HepG2 (cell line): ENCODE measurements around the gene UBE2G2. TPM values are rescaled to one million over a fixed set of nuclear protein-coding genes. Genes with fewer than 3 reads are reported as not detected.

Experiments
- ATAC-seq: fragments of 200-7000 bp; cut with Tn5 transposase; 3 replicates; pipeline ENCODE4 v1.9.1; 2020; ENCODE audit warnings: mild to moderate bottlenecking, moderate library complexity
- BruUV-seq: library from RNA; stranded (reverse); fragments of 400-500 nt; replicated peaks from 2 replicates; lab custom pipeline; 2021; lab: Mats Ljungman, UMichigan
- CTCF ChIA-PET: fragments of 300-600 bp; formaldehyde crosslinking; extraction: SDS; loops from one replicate; lab custom pipeline; 2021; ENCODE audit warnings: low total read pairs, inconsistent platforms, low intra/inter-chr PET ratio; lab: Yijun Ruan, JAX
- POLR2A ChIA-PET: fragments of 350-600 bp; sonication (Branson Sonifier 250); formaldehyde crosslinking; loops from one replicate; lab custom pipeline; 2020; ENCODE audit warnings: antibody characterized with exemption, inconsistent platforms; lab: Yijun Ruan, JAX
- DNase-seq: peaks from one replicate; pipeline ENCODE4 v3.0.0-alpha.2; 2015; ENCODE audit warnings: low spot score
- FAIRE-seq: peaks from 3 replicates; lab custom pipeline; 2011; peaks lifted over from hg19 to GRCh38; lab: Jason Lieb, UNC
- H2AFZ ChIP-seq: one replicate; pipeline ENCODE4 v1.6.1; 2011; ENCODE audit warnings: low read length, inconsistent platforms
- H3K27ac ChIP-seq: fragments of 300-600 bp; 3 replicates; pipeline ENCODE4 v1.8.0; 2011; ENCODE audit warnings: mixed run types, mild to moderate bottlenecking, mixed read lengths, low read length, inconsistent platforms; ENCODE audit not compliant: insufficient read depth; ENCODE audit errors: extremely low read length
- H3K27me3 ChIP-seq, 2 experiments: fragments of 200-600 bp in 1 of 2; 2 replicates in 1 of 2; 3 replicates in 1 of 2; pipeline versions ENCODE4 v1.6.0 to v1.8.0; 2011; ENCODE audit warnings: low read length in 2 of 2, mild to moderate bottlenecking in 2 of 2, moderate library complexity in 2 of 2, inconsistent platforms in 1 of 2; ENCODE audit not compliant: insufficient read depth in 2 of 2, control insufficient read depth in 1 of 2
- H3K36me3 ChIP-seq, 2 experiments: fragments of 200-600 bp in 1 of 2; replicated peaks in 1 of 2; 2 replicates in 1 of 2; 3 replicates in 1 of 2; pipeline versions ENCODE4 v1.5.1 to v1.8.0; 2011; ENCODE audit warnings: low read length in 2 of 2, inconsistent platforms in 1 of 2; ENCODE audit not compliant: insufficient read depth in 2 of 2, control insufficient read depth in 1 of 2
- H3K4me1 ChIP-seq: 2 replicates; pipeline ENCODE4 v1.5.1; 2012; ENCODE audit warnings: low read length, inconsistent platforms; ENCODE audit not compliant: insufficient read depth
- H3K4me2 ChIP-seq: 2 replicates; pipeline ENCODE4 v1.6.0; 2011; ENCODE audit warnings: low read depth, low read length, inconsistent platforms
- H3K4me3 ChIP-seq, 3 experiments: fragments of 200-600 bp in 1 of 3; sonication (generic), shearing (Covaris generic) in 1 of 3; replicated peaks in 1 of 3; 2 replicates each; pipeline ENCODE4 v1.5.1; 2011 to 2016; ENCODE audit warnings: low read length in 3 of 3, inconsistent platforms in 2 of 3, low read depth in 2 of 3, mild to moderate bottlenecking in 2 of 3, control low read depth in 1 of 3, mixed read lengths in 1 of 3; ENCODE audit not compliant: insufficient read depth in 1 of 3
- H3K79me2 ChIP-seq: one replicate; pipeline ENCODE4 v1.6.1; 2011; ENCODE audit warnings: low read length, inconsistent platforms; ENCODE audit not compliant: insufficient read depth
- H3K9ac ChIP-seq: 2 replicates; pipeline ENCODE4 v1.6.0; 2011; ENCODE audit warnings: mild to moderate bottlenecking, low read depth, low read length, inconsistent platforms; ENCODE audit not compliant: insufficient read depth
- H3K9me3 ChIP-seq: 2 replicates; pipeline ENCODE4 v1.5.1; 2012; ENCODE audit warnings: mild to moderate bottlenecking, low read length
- H4K20me1 ChIP-seq: 2 replicates; pipeline ENCODE4 v1.6.0; 2011; ENCODE audit warnings: inconsistent platforms, mild to moderate bottlenecking, low read length, moderate library complexity; ENCODE audit not compliant: insufficient read depth
- NBN ChIP-seq: fragments of 450-650 bp; conservative IDR thresholded peaks from 2 replicates; pipeline ENCODE4 v1.6.1; 2017
- NCOA2 ChIP-seq: sonication (generic); formaldehyde crosslinking; IDR thresholded peaks from 2 replicates; pipeline ENCODE4 v1.8.0; 2022; ENCODE audit warnings: inconsistent platforms
- SOX13 ChIP-seq, 3 experiments: fragments of 450-650 bp in 1 of 3; sonication (generic) in 1 of 3; formaldehyde crosslinking in 1 of 3; IDR thresholded peaks in 2 of 3; conservative IDR thresholded peaks in 1 of 3; 2 replicates each; pipeline versions ENCODE4 v1.5.0 to v1.6.1; 2016 to 2020; ENCODE audit warnings: antibody characterized with exemption in 1 of 3, mild to moderate bottlenecking in 1 of 3, missing compliant biosample characterization in 1 of 3, missing genetic modification reagents in 1 of 3, moderate library complexity in 1 of 3
- ZMAT3 ChIP-seq: sonication (generic); formaldehyde crosslinking; conservative IDR thresholded peaks from 2 replicates; pipeline ENCODE4 v1.7.0; 2021; ENCODE audit warnings: missing genetic modification reagents
- ZNF747 ChIP-seq: sonication (generic); formaldehyde crosslinking; IDR thresholded peaks from 2 replicates; pipeline ENCODE4 v1.8.1; 2023; ENCODE audit warnings: missing genetic modification reagents, mild to moderate bottlenecking, borderline replicate concordance
- WGBS: methylation state at CpG from one replicate; pipeline ENCODE4 v1.1.6; 2017; ENCODE audit warnings: low lambda C conversion rate; 5-methylcytosine and 5-hydroxymethylcytosine counted together
- in situ Hi-C: cut with HindIII; loops from 2 replicates; pipeline ENCODE4 v1.10.0; 2017; ENCODE audit warnings: low pct_unique_long_range_greater_than_20kb; ENCODE audit not compliant: extremely low pct_ligation_motif_present
- intact Hi-C: fragments of 100-400 bp; cut with micrococcal nuclease; formaldehyde crosslinking; loops from one replicate; pipeline ENCODE4 v1.10.0; 2022; ENCODE audit not compliant: unreplicated experiment
- polyA plus RNA-seq, 8 experiments: library from polyadenylated mRNA; depleted of rRNA in 3 of 8; stranded (reverse) in 7 of 8; unstranded in 1 of 8; fragments of >200 nt; fragmentation: Illumina TruSeq in 4 of 8; extraction: Trizol in 4 of 8; gene quantifications; 2 replicates each; pipeline versions ENCODE4 v1.2.1 to v1.2.3, GENCODE V29; 2011 to 2016; ENCODE audit warnings: low read depth in 4 of 8, missing spikeins in 1 of 8, mixed read lengths in 1 of 8; ENCODE audit not compliant: insufficient read depth in 1 of 8
- total RNA-seq, 5 experiments: library from RNA; depleted of rRNA; stranded (reverse); fragments of >200 nt; fragmentation: Illumina TruSeq; extraction: Trizol; gene quantifications; 2 replicates each; pipeline ENCODE4 v1.2.3, GENCODE V29; 2016; ENCODE audit warnings: low read depth in 1 of 5
- TF ChIP-seq, protein P1 (sequence below): sonication (generic); formaldehyde crosslinking; IDR thresholded peaks from 2 replicates; pipeline ENCODE4 v1.5.0; 2020; ENCODE audit warnings: mild to moderate bottlenecking, missing genetic modification reagents, borderline replicate concordance
- TF ChIP-seq, protein P2 (sequence below): sonication (generic); formaldehyde crosslinking; IDR thresholded peaks from 2 replicates; pipeline ENCODE4 v1.8.0; 2022; ENCODE audit warnings: mild to moderate bottlenecking, missing genetic modification reagents
- TF ChIP-seq, protein P3 (sequence below): IDR thresholded peaks from 2 replicates; pipeline ENCODE4 v1.6.1; 2016; ENCODE audit warnings: mild to moderate bottlenecking, missing biosample characterization, missing genetic modification reagents

Gene UBE2G2
- total and polyA plus RNA-seq, 2 of the 13 experiments (the other 11 are each of a cell fraction or from before 2014, with no cell fraction given), result 55.4 to 92.0 TPM

DNA sequence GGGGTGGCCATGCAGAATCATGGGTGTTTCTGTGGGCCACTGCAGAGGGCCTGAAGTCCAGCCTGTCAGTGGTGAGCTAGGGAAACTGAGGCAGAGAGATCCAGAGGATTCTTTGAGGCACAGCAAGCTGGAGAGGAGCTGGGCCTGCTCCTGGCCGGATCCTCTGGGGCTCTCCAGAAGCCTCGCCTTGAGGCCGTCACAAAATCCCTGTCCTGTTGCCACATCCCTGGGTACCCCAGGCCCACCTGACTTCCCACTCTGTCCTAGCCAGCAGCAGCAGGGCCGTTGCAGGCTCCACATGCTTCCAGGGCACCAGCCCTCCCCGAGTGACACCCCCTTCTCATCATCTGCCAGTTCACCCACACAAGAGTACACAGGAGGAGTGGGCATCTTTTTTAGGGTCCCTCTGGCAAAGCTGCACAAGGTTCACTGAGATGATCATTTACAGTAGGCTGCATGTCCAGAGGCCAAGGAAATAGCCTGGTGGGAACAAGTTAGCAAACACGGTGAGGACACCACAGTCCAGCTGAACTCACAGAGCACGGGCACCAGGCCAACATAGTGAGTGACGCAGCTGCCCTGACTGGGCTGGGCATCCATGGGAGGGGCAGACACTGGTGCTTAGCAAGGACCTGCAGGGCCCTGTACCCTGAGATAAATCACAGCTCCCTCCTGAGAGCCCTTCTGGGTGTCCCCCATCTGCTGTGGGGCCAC lies 65.2 kb downstream of the UBE2G2 start (continued):
- TF ChIP-seq ZNF747 (CRISPR knock-in tag), result no peak
- 0 out of 2 replicates have a peak, but pooled peaks have one; percentile 33 for TF ChIP-seq NCOA2 (CRISPR knock-in tag)
- no peak for TF ChIP-seq SOX13 (IDR thresholded peaks at IDR 0.05)
- TF ChIP-seq SOX13 (CRISPR knock-in tag; conservative IDR thresholded peaks at IDR 0.05 in 1 of 2, IDR thresholded peaks at IDR 0.05 in 1 of 2), result peak in 1 of 2 experiments; percentile 48; a peak in 1 of 4 replicates
- no peak for TF ChIP-seq NBN
- TF ChIP-seq ZMAT3 (CRISPR knock-in tag), result no peak
- TF ChIP-seq, protein P1, sequence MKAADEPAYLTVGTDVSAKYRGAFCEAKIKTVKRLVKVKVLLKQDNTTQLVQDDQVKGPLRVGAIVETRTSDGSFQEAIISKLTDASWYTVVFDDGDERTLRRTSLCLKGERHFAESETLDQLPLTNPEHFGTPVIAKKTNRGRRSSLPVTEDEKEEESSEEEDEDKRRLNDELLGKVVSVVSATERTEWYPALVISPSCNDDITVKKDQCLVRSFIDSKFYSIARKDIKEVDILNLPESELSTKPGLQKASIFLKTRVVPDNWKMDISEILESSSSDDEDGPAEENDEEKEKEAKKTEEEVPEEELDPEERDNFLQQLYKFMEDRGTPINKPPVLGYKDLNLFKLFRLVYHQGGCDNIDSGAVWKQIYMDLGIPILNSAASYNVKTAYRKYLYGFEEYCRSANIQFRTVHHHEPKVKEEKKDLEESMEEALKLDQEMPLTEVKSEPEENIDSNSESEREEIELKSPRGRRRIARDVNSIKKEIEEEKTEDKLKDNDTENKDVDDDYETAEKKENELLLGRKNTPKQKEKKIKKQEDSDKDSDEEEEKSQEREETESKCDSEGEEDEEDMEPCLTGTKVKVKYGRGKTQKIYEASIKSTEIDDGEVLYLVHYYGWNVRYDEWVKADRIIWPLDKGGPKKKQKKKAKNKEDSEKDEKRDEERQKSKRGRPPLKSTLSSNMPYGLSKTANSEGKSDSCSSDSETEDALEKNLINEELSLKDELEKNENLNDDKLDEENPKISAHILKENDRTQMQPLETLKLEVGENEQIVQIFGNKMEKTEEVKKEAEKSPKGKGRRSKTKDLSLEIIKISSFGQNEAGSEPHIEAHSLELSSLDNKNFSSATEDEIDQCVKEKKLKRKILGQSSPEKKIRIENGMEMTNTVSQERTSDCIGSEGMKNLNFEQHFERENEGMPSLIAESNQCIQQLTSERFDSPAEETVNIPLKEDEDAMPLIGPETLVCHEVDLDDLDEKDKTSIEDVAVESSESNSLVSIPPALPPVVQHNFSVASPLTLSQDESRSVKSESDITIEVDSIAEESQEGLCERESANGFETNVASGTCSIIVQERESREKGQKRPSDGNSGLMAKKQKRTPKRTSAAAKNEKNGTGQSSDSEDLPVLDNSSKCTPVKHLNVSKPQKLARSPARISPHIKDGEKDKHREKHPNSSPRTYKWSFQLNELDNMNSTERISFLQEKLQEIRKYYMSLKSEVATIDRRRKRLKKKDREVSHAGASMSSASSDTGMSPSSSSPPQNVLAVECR (CRISPR knock-in tag), result peak; percentile 19; the same call in 1 of the 2 replicates

- ChIA-PET POLR2A (no interaction called here), CTCF (no interaction called here)
- Histone ChIP-seq H3K27me3 (peaks cover 5 to 39% of the 10 kb centered on the region in 2 experiments), H3K36me3 (no peaks in the 10 kb centered on the region), H2AFZ (no peak overlapping the region), H3K4me2 (peak overlapping the region; percentile 50), H3K4me3 (0 out of 6 replicates have a peak overlapping the region, but pooled peaks of 1 of the 3 experiments have one; percentile 45), H3K4me1 (peaks cover 61% of the 10 kb centered on the region), H3K27ac (no peak overlapping the region), H3K79me2 (no peaks in the 10 kb centered on the region), H3K9me3 (no peaks in the 10 kb centered on the region), H4K20me1 (no peaks in the 10 kb centered on the region), H3K9ac (no peak overlapping the region)
- ATAC-seq (peak; percentile 22; the same call in 2 of the 3 replicates), FAIRE-seq (no peak), DNase-seq (no peak)
- no TSS peak for BruUV-seq
- TF ChIP-seq, protein P2, sequence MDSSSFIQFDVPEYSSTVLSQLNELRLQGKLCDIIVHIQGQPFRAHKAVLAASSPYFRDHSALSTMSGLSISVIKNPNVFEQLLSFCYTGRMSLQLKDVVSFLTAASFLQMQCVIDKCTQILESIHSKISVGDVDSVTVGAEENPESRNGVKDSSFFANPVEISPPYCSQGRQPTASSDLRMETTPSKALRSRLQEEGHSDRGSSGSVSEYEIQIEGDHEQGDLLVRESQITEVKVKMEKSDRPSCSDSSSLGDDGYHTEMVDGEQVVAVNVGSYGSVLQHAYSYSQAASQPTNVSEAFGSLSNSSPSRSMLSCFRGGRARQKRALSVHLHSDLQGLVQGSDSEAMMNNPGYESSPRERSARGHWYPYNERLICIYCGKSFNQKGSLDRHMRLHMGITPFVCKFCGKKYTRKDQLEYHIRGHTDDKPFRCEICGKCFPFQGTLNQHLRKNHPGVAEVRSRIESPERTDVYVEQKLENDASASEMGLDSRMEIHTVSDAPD (CRISPR knock-in tag), result no peak
- TF ChIP-seq, protein P3, sequence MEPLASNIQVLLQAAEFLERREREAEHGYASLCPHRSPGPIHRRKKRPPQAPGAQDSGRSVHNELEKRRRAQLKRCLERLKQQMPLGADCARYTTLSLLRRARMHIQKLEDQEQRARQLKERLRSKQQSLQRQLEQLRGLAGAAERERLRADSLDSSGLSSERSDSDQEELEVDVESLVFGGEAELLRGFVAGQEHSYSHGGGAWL (CRISPR knock-in tag), result no peak
- intact Hi-C loops, result loop anchor here (5.0 kb wide), 1 partner anchor 34 kb away; no protein-coding TSS in a partner anchor
- 2% methylated on average over 5 of the region's 6 CpGs for WGBS
- in situ Hi-C loops, result loop anchor here (5.0 kb wide), 1 partner anchor 229 kb away; no protein-coding TSS in a partner anchor
Measured at GRCh38 chr21:44735821-44736220, 65.8 kb downstream of the UBE2G2 start.
